Cardiac muscle cell (in vitro differentiated cells and primary cell): ENCODE data around the gene GMCL2. TPM values are rescaled to one million over a fixed set of nuclear protein-coding genes. Genes with fewer than 3 reads are reported as not detected.
A peak's percentile ranks its signal among the peaks of the same experiment; 100 is the strongest.
"Not testable (repeated sequence)": the region's sequence is repeated elsewhere in the genome, so short reads cannot be mapped to it uniquely, and the experiment has no call there.

ENCODE experiments used
- DNase-seq, 2 donors: peaks; one replicate each; pipeline versions ENCODE4 v3.0.0 to v3.0.0-alpha.2; 2010 to 2017; ENCODE audit warnings: low read depth in 1 of 2, low spot score in 1 of 2
- H3K27ac ChIP-seq: fragments of 200-600 bp; sonication (generic); 2 replicates; pipeline ENCODE4 v1.5.1; 2016
- H3K27me3 ChIP-seq: fragments of 200-600 bp; sonication (generic); 2 replicates; pipeline ENCODE4 v1.6.0; 2016; ENCODE audit warnings: control low read depth
- H3K36me3 ChIP-seq: fragments of 200-600 bp; sonication (generic); 2 replicates; pipeline ENCODE4 v1.5.1; 2016; ENCODE audit warnings: control low read depth
- H3K4me1 ChIP-seq: fragments of 200-600 bp; sonication (generic); 2 replicates; pipeline ENCODE4 v1.8.1; 2017; ENCODE audit warnings: low read depth, mild to moderate bottlenecking, mixed run types
- H3K4me3 ChIP-seq: fragments of 200-600 bp; sonication (generic); 2 replicates; pipeline ENCODE4 v1.5.1; 2016; ENCODE audit warnings: mild to moderate bottlenecking
- H3K9me3 ChIP-seq: fragments of 200-600 bp; sonication (generic); 2 replicates; pipeline ENCODE4 v1.5.1; 2017; ENCODE audit warnings: low read depth, mild to moderate bottlenecking, control low read depth
- polyA plus RNA-seq: library from polyadenylated mRNA; unstranded; fragments of >200 nt; fragmentation: Nextera tagmentation; extraction: Ambion mirVana; gene quantifications from 2 replicates; pipeline ENCODE4 v1.2.1, GENCODE V29; 2016
- total RNA-seq: library from RNA; depleted of rRNA; stranded (reverse); fragments of >200 nt; gene quantifications from 2 replicates; pipeline ENCODE4 v1.2.3, GENCODE V29; 2016
- TF ChIP-seq, protein P1 (sequence below): IDR thresholded peaks from 2 replicates; pipeline ENCODE4 v1.5.1; 2012; ENCODE audit warnings: low read depth, mild to moderate bottlenecking, low read length

GMCL2 gene
- total and polyA plus RNA-seq, 2 experiments from 2014 or later: not detected

- TF ChIP-seq, protein P1, sequence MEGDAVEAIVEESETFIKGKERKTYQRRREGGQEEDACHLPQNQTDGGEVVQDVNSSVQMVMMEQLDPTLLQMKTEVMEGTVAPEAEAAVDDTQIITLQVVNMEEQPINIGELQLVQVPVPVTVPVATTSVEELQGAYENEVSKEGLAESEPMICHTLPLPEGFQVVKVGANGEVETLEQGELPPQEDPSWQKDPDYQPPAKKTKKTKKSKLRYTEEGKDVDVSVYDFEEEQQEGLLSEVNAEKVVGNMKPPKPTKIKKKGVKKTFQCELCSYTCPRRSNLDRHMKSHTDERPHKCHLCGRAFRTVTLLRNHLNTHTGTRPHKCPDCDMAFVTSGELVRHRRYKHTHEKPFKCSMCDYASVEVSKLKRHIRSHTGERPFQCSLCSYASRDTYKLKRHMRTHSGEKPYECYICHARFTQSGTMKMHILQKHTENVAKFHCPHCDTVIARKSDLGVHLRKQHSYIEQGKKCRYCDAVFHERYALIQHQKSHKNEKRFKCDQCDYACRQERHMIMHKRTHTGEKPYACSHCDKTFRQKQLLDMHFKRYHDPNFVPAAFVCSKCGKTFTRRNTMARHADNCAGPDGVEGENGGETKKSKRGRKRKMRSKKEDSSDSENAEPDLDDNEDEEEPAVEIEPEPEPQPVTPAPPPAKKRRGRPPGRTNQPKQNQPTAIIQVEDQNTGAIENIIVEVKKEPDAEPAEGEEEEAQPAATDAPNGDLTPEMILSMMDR: no peak
- no peaks in the 10 kb centered on the region for H3K9me3 ChIP-seq
These were observed 12.6 kb upstream of the GMCL2 start for GRCh38 chr5:178199581-178200434.

GRCh38 chr5:178198706-178199105 is 11.5 kb upstream of the GMCL2 start:
- TF ChIP-seq, protein P1: no peak
- Histone ChIP-seq H3K4me3 (no peak overlapping the region), H3K27ac (no peak overlapping the region), H3K36me3 (no peaks in the 10 kb centered on the region), H3K9me3 (no peaks in the 10 kb centered on the region), H3K4me1 (no peaks in the 10 kb centered on the region), H3K27me3 (no peaks in the 10 kb centered on the region)
- peak in 1 of 2 donors; percentile 32 for DNase-seq

More at GRCh38 chr5:178199581-178200434, 12.6 kb upstream of the GMCL2 start:
- Histone ChIP-seq H3K4me3 (no peak overlapping the region), H3K4me1 (no peaks in the 10 kb centered on the region), H3K27me3 (no peaks in the 10 kb centered on the region), H3K36me3 (no peaks in the 10 kb centered on the region), H3K27ac (no peak overlapping the region)
- DNase-seq: no peak

GRCh38 chr5:178198151-178198550 is 11.0 kb upstream of the GMCL2 start:
- DNase-seq, H3K27me3 ChIP-seq, H3K36me3 ChIP-seq, H3K9me3 ChIP-seq, H3K27ac ChIP-seq, H3K4me3 ChIP-seq, H3K4me1 ChIP-seq: not testable (repeated sequence)

GRCh38 chr5:178196986-178197385 is 9.8 kb upstream of the GMCL2 start:
- H3K27me3 ChIP-seq: no peaks in the 10 kb centered on the region
- no peaks in the 10 kb centered on the region for H3K36me3 ChIP-seq
- TF ChIP-seq, protein P1: peak; percentile 47
- DNase-seq: no peak
- no peaks in the 10 kb centered on the region for H3K9me3 ChIP-seq
- H3K4me3 ChIP-seq: no peak overlapping the region
- H3K4me1 ChIP-seq: no peaks in the 10 kb centered on the region
- H3K27ac ChIP-seq: no peak overlapping the region

DNA sequence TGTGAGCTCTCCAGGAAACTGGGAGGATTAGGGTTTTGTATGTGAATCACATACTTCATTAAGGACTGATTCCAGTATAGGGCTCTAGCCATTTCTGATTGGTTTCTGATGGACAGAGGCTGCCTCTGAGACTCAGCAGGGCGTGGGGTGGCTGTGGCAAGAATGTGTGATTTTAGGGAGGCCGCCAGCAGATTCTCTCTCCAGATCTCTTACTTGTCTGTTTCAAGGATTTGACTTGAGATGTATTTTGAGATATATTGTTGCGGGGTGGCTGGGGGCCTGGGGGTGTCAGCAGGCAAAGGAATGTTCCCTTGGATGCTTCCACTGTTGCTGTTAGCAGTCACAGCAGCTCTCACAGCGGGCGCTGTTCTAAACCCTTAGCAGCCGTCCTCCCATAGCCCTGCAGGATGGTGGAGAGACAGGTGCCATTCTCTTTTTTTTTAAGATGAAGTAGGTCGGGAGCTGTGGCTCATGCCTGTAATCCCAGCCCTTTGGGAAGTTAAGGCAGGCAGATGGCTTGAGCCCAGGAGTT is 9.2 kb upstream of the GMCL2 start:
- TF ChIP-seq, protein P1: no peak
- no peaks in the 10 kb centered on the region for H3K9me3 ChIP-seq
- H3K4me3 ChIP-seq: no peak overlapping the region
- no peaks in the 10 kb centered on the region for H3K4me1 ChIP-seq
- no peaks in the 10 kb centered on the region for H3K27me3 ChIP-seq
- H3K36me3 ChIP-seq: no peaks in the 10 kb centered on the region
- no peak for DNase-seq
- H3K27ac ChIP-seq: no peak overlapping the region

DNA sequence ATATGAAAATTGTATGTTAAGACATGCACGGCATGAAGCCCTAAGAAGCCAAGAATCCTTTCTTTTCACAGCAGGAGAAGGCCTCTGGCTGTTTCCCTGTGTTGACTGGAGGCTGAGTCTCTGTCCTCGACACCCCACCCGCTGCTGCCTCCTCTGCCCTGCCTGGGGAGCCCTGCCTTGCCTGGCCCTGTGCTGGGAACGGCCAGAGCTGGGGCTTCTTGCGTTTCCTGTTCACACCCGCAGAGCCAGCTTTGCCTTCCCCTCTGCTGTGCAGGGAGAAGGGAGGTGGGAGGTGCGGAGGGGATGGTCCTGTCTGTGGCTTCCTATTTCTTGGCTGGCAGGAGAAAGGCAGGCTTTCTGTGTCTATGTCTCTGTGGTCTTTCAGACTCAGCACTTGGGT is 6.9 kb upstream of the GMCL2 start:
- Histone ChIP-seq H3K27ac (no peak overlapping the region), H3K9me3 (no peaks in the 10 kb centered on the region), H3K4me3 (no peak overlapping the region), H3K4me1 (no peaks in the 10 kb centered on the region), H3K27me3 (no peaks in the 10 kb centered on the region), H3K36me3 (no peaks in the 10 kb centered on the region)
- TF ChIP-seq, protein P1: no peak
- no peak for DNase-seq
